NCI-H1105 (cell line): ENCODE results near the gene AIDA.
"Not testable (repeated sequence)": the region's sequence is repeated elsewhere in the genome, so short reads cannot be mapped to it uniquely, and the experiment has no call there.

ENCODE experiments used
- DNase-seq: peaks from one replicate; lab custom pipeline; 2025; lab: John Stamatoyannopoulos, UW

Gene AIDA

GRCh38 chr1:222711319-222712252 lies 705 bp downstream of the AIDA start:
- DNase-seq, result peak; percentile 43

GRCh38 chr1:222709700-222710153 lies 2.6 kb downstream of the AIDA start:
- DNase-seq, result no peak

- DNase-seq, result no peak
These were observed 5.5 kb downstream of the AIDA start for GRCh38 chr1:222706815-222707214.

GRCh38 chr1:222704260-222704659 lies 8.0 kb downstream of the AIDA start:
- DNase-seq, result no peak

- DNase-seq, result no peak
These were observed 10.1 kb downstream of the AIDA start for GRCh38 chr1:222702210-222702609.

- no peak for DNase-seq
These were observed 14.5 kb downstream of the AIDA start for GRCh38 chr1:222697826-222698225.

- DNase-seq, result no peak
These were observed 15.1 kb downstream of the AIDA start for GRCh38 chr1:222697203-222697602.

GRCh38 chr1:222696741-222697140 lies 15.6 kb downstream of the AIDA start:
- no peak for DNase-seq

GRCh38 chr1:222694927-222695326 lies 17.4 kb downstream of the AIDA start:
- DNase-seq, result no peak

GRCh38 chr1:222691016-222691415 lies 21.3 kb downstream of the AIDA start:
- DNase-seq, result no peak

- no peak for DNase-seq
These were observed 32.2 kb downstream of the AIDA start for GRCh38 chr1:222680080-222680479.

GRCh38 chr1:222670110-222670509 lies 42.2 kb downstream of the AIDA start:
- DNase-seq, result no peak

GRCh38 chr1:222669107-222669506 lies 43.2 kb downstream of the AIDA start:
- DNase-seq, result not testable (repeated sequence)

- DNase-seq, result not testable (repeated sequence)
These were observed 44.1 kb downstream of the AIDA start for GRCh38 chr1:222668184-222668583.

- DNase-seq, result no peak
These were observed 46.3 kb downstream of the AIDA start for GRCh38 chr1:222665964-222666363.

- DNase-seq, result no peak
These were observed 48.8 kb downstream of the AIDA start for GRCh38 chr1:222663431-222663934.

GRCh38 chr1:222657899-222658298 lies 54.4 kb downstream of the AIDA start:
- DNase-seq, result no peak

- DNase-seq, result no peak
These were observed 55.7 kb downstream of the AIDA start for GRCh38 chr1:222656391-222657155.

GRCh38 chr1:222654849-222655248 lies 57.4 kb downstream of the AIDA start:
- no peak for DNase-seq

- DNase-seq, result no peak
These were observed 59.0 kb downstream of the AIDA start for GRCh38 chr1:222653178-222653827.

- DNase-seq, result no peak
These were observed 59.6 kb downstream of the AIDA start for GRCh38 chr1:222652676-222653075.

GRCh38 chr1:222644636-222644980 lies 67.7 kb downstream of the AIDA start:
- DNase-seq, result no peak
